HepG2 (cell line): ENCODE data around the gene POC1A. TPM values are rescaled to one million over a fixed set of nuclear protein-coding genes. Genes with fewer than 3 reads are reported as not detected.

Experiments
- ATAC-seq: fragments of 200-7000 bp; cut with Tn5 transposase; 3 replicates; pipeline ENCODE4 v1.9.1; 2020; ENCODE audit warnings: mild to moderate bottlenecking, moderate library complexity
- BruUV-seq: library from RNA; stranded (reverse); fragments of 400-500 nt; replicated peaks from 2 replicates; lab custom pipeline; 2021; lab: Mats Ljungman, UMichigan
- CTCF ChIA-PET: fragments of 300-600 bp; formaldehyde crosslinking; extraction: SDS; loops from one replicate; lab custom pipeline; 2021; ENCODE audit warnings: low total read pairs, inconsistent platforms, low intra/inter-chr PET ratio; lab: Yijun Ruan, JAX
- POLR2A ChIA-PET: fragments of 350-600 bp; sonication (Branson Sonifier 250); formaldehyde crosslinking; loops from one replicate; lab custom pipeline; 2020; ENCODE audit warnings: antibody characterized with exemption, inconsistent platforms; lab: Yijun Ruan, JAX
- DNase-seq: peaks from one replicate; pipeline ENCODE4 v3.0.0-alpha.2; 2015; ENCODE audit warnings: low spot score
- FAIRE-seq: peaks from 3 replicates; lab custom pipeline; 2011; peaks lifted over from hg19 to GRCh38; lab: Jason Lieb, UNC
- H2AFZ ChIP-seq: one replicate; pipeline ENCODE4 v1.6.1; 2011; ENCODE audit warnings: low read length, inconsistent platforms
- H3K27ac ChIP-seq: fragments of 300-600 bp; 3 replicates; pipeline ENCODE4 v1.8.0; 2011; ENCODE audit warnings: mixed run types, mild to moderate bottlenecking, mixed read lengths, low read length, inconsistent platforms; ENCODE audit not compliant: insufficient read depth; ENCODE audit errors: extremely low read length
- H3K27me3 ChIP-seq, 2 experiments: fragments of 200-600 bp in 1 of 2; 2 replicates in 1 of 2; 3 replicates in 1 of 2; pipeline versions ENCODE4 v1.6.0 to v1.8.0; 2011; ENCODE audit warnings: low read length in 2 of 2, mild to moderate bottlenecking in 2 of 2, moderate library complexity in 2 of 2, inconsistent platforms in 1 of 2; ENCODE audit not compliant: insufficient read depth in 2 of 2, control insufficient read depth in 1 of 2
- H3K36me3 ChIP-seq, 2 experiments: fragments of 200-600 bp in 1 of 2; replicated peaks in 1 of 2; 2 replicates in 1 of 2; 3 replicates in 1 of 2; pipeline versions ENCODE4 v1.5.1 to v1.8.0; 2011; ENCODE audit warnings: low read length in 2 of 2, inconsistent platforms in 1 of 2; ENCODE audit not compliant: insufficient read depth in 2 of 2, control insufficient read depth in 1 of 2
- H3K4me1 ChIP-seq: 2 replicates; pipeline ENCODE4 v1.5.1; 2012; ENCODE audit warnings: low read length, inconsistent platforms; ENCODE audit not compliant: insufficient read depth
- H3K4me2 ChIP-seq: 2 replicates; pipeline ENCODE4 v1.6.0; 2011; ENCODE audit warnings: low read depth, low read length, inconsistent platforms
- H3K4me3 ChIP-seq, 3 experiments: fragments of 200-600 bp in 1 of 3; sonication (generic), shearing (Covaris generic) in 1 of 3; replicated peaks in 1 of 3; 2 replicates each; pipeline ENCODE4 v1.5.1; 2011 to 2016; ENCODE audit warnings: low read length in 3 of 3, inconsistent platforms in 2 of 3, low read depth in 2 of 3, mild to moderate bottlenecking in 2 of 3, control low read depth in 1 of 3, mixed read lengths in 1 of 3; ENCODE audit not compliant: insufficient read depth in 1 of 3
- H3K79me2 ChIP-seq: one replicate; pipeline ENCODE4 v1.6.1; 2011; ENCODE audit warnings: low read length, inconsistent platforms; ENCODE audit not compliant: insufficient read depth
- H3K9ac ChIP-seq: 2 replicates; pipeline ENCODE4 v1.6.0; 2011; ENCODE audit warnings: mild to moderate bottlenecking, low read depth, low read length, inconsistent platforms; ENCODE audit not compliant: insufficient read depth
- H3K9me3 ChIP-seq: 2 replicates; pipeline ENCODE4 v1.5.1; 2012; ENCODE audit warnings: mild to moderate bottlenecking, low read length
- H4K20me1 ChIP-seq: 2 replicates; pipeline ENCODE4 v1.6.0; 2011; ENCODE audit warnings: inconsistent platforms, mild to moderate bottlenecking, low read length, moderate library complexity; ENCODE audit not compliant: insufficient read depth
- GATAD1 ChIP-seq: IDR thresholded peaks from 2 replicates; pipeline ENCODE4 v1.6.1; 2016; ENCODE audit warnings: missing genetic modification reagents, missing compliant biosample characterization
- WGBS: methylation state at CpG from one replicate; pipeline ENCODE4 v1.1.6; 2017; ENCODE audit warnings: low lambda C conversion rate; 5-methylcytosine and 5-hydroxymethylcytosine counted together
- in situ Hi-C: cut with HindIII; loops from 2 replicates; pipeline ENCODE4 v1.10.0; 2017; ENCODE audit warnings: low pct_unique_long_range_greater_than_20kb; ENCODE audit not compliant: extremely low pct_ligation_motif_present
- intact Hi-C: fragments of 100-400 bp; cut with micrococcal nuclease; formaldehyde crosslinking; loops from one replicate; pipeline ENCODE4 v1.10.0; 2022; ENCODE audit not compliant: unreplicated experiment
- polyA plus RNA-seq, 8 experiments: library from polyadenylated mRNA; depleted of rRNA in 3 of 8; stranded (reverse) in 7 of 8; unstranded in 1 of 8; fragments of >200 nt; fragmentation: Illumina TruSeq in 4 of 8; extraction: Trizol in 4 of 8; gene quantifications; 2 replicates each; pipeline versions ENCODE4 v1.2.1 to v1.2.3, GENCODE V29; 2011 to 2016; ENCODE audit warnings: low read depth in 4 of 8, missing spikeins in 1 of 8, mixed read lengths in 1 of 8; ENCODE audit not compliant: insufficient read depth in 1 of 8
- total RNA-seq, 5 experiments: library from RNA; depleted of rRNA; stranded (reverse); fragments of >200 nt; fragmentation: Illumina TruSeq; extraction: Trizol; gene quantifications; 2 replicates each; pipeline ENCODE4 v1.2.3, GENCODE V29; 2016; ENCODE audit warnings: low read depth in 1 of 5
- TF ChIP-seq, protein P1 (sequence below): sonication (generic); formaldehyde crosslinking; IDR thresholded peaks from 2 replicates; pipeline ENCODE4 v1.5.0; 2020; ENCODE audit warnings: mild to moderate bottlenecking, missing genetic modification reagents, moderate library complexity

POC1A gene
- total and polyA plus RNA-seq, 2 of the 13 experiments (the other 11 are each of a cell fraction or from before 2014, with no cell fraction given) = 14.6 to 20.0 TPM

- Histone ChIP-seq H3K4me1 (peaks cover 54% of the 10 kb centered on the region), H3K27ac (no peak overlapping the region), H3K9ac (peak overlapping the region; percentile 50; the same call in 1 of the 2 replicates), H3K9me3 (no peaks in the 10 kb centered on the region), H4K20me1 (no peaks in the 10 kb centered on the region), H3K27me3 (peaks cover 2 to 21% of the 10 kb centered on the region in 2 experiments; a peak in 4 of 5 replicates), H2AFZ (no peak overlapping the region), H3K4me3 (peak overlapping the region in 2 of 3 experiments; percentile 61 to 68; a peak in 3 of 6 replicates), H3K4me2 (peak overlapping the region; percentile 76), H3K79me2 (no peaks in the 10 kb centered on the region), H3K36me3 (peaks cover 10 to 26% of the 10 kb centered on the region in 2 experiments; a peak in 4 of 5 replicates)
- DNase-seq (no peak), FAIRE-seq (no peak), ATAC-seq (no peak)
- no peak for TF ChIP-seq GATAD1 (CRISPR knock-in tag)
- TF ChIP-seq, protein P1, sequence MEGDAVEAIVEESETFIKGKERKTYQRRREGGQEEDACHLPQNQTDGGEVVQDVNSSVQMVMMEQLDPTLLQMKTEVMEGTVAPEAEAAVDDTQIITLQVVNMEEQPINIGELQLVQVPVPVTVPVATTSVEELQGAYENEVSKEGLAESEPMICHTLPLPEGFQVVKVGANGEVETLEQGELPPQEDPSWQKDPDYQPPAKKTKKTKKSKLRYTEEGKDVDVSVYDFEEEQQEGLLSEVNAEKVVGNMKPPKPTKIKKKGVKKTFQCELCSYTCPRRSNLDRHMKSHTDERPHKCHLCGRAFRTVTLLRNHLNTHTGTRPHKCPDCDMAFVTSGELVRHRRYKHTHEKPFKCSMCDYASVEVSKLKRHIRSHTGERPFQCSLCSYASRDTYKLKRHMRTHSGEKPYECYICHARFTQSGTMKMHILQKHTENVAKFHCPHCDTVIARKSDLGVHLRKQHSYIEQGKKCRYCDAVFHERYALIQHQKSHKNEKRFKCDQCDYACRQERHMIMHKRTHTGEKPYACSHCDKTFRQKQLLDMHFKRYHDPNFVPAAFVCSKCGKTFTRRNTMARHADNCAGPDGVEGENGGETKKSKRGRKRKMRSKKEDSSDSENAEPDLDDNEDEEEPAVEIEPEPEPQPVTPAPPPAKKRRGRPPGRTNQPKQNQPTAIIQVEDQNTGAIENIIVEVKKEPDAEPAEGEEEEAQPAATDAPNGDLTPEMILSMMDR = peak; percentile 35
- intact Hi-C loops = no loop called here
- no TSS peak for BruUV-seq
- CTCF ChIA-PET = interaction anchor here (1.3 to 1.6 kb wide), 2 partner anchors 51 to 53 kb away, joined by 3 to 8 read pairs; no protein-coding TSS in a partner anchor
- 78% methylated on average over 18 of the region's 26 CpGs for WGBS
- POLR2A ChIA-PET = no interaction called here
- in situ Hi-C loops = loop anchor here (5.0 kb wide), 1 partner anchor 82 kb away; no protein-coding TSS in a partner anchor
Measured at GRCh38 chr3:52054661-52055511, 99.3 kb downstream of the POC1A start.
